ENCODE data around the gene PSMD8.

The PSMD8 gene

GRCh38 chr19:38374332-38375097 lies at the start of gene PSMD8:
PSMD8 (plus strand) TSS chr19:38374571; CDS start chr19:38374602, 31 bp downstream.
- DNase-seq = peak; percentile 99

- DNase-seq = no peak
Measured at GRCh38 chr19:38326591-38326990, 47.8 kb upstream of the PSMD8 start.

GRCh38 chr19:38329651-38330050 lies 44.7 kb upstream of the PSMD8 start:
- DNase-seq = no peak

- no peak for DNase-seq
Measured at GRCh38 chr19:38331728-38332127, 42.6 kb upstream of the PSMD8 start.

GRCh38 chr19:38333245-38333644 lies 41.1 kb upstream of the PSMD8 start:
- no peak for DNase-seq

GRCh38 chr19:38335949-38336637 lies 38.3 kb upstream of the PSMD8 start:
- DNase-seq = peak; percentile 96

- peak; percentile 98 for DNase-seq
Measured at GRCh38 chr19:38336638-38337359, 37.6 kb upstream of the PSMD8 start.

GRCh38 chr19:38337360-38337653 lies 37.1 kb upstream of the PSMD8 start:
- DNase-seq = no peak

GRCh38 chr19:38339011-38339410 lies 35.4 kb upstream of the PSMD8 start:
- DNase-seq = peak; percentile 60

- DNase-seq = no peak
Measured at GRCh38 chr19:38340927-38341326, 33.4 kb upstream of the PSMD8 start.

GRCh38 chr19:38346837-38347236 lies 27.5 kb upstream of the PSMD8 start:
- DNase-seq = no peak

- DNase-seq = no peak
Measured at GRCh38 chr19:38350883-38351282, 23.5 kb upstream of the PSMD8 start.

- peak; percentile 69 for DNase-seq
Measured at GRCh38 chr19:38351865-38352395, 22.4 kb upstream of the PSMD8 start.

- DNase-seq = peak; percentile 98
Measured at GRCh38 chr19:38352611-38353010, 21.8 kb upstream of the PSMD8 start.

- DNase-seq = no peak
Measured at GRCh38 chr19:38355728-38356725, 18.3 kb upstream of the PSMD8 start.

- DNase-seq = no peak
Measured at GRCh38 chr19:38358071-38358470, 16.3 kb upstream of the PSMD8 start.

GRCh38 chr19:38359242-38360021 lies 14.9 kb upstream of the PSMD8 start:
- DNase-seq = no peak

GRCh38 chr19:38360351-38360750 lies 14.0 kb upstream of the PSMD8 start:
- DNase-seq = no peak

- DNase-seq = no peak
Measured at GRCh38 chr19:38360839-38361631, 13.3 kb upstream of the PSMD8 start.

GRCh38 chr19:38361633-38362075 lies 12.7 kb upstream of the PSMD8 start:
- DNase-seq = peak; percentile 89
